Activated T-cell treated with anti-CD3 and anti-CD28 coated beads, Interleukin-2, amount 50 U/mL, for 72 hours (primary cell): ENCODE data around the gene EHHADH. TPM values are rescaled to one million over a fixed set of nuclear protein-coding genes. Genes with fewer than 3 reads are reported as not detected.
"Not testable (repeated sequence)": the region's sequence is repeated elsewhere in the genome, so short reads cannot be mapped to it uniquely, and the experiment has no call there.

Experiments used
- ATAC-seq, 2 donors: fragments of 150-1000 bp; cut with Tn5 transposase; replicated peaks in 1 of 2; 2 replicates each; pipeline ENCODE4 v1.10.0; 2021; ENCODE audit warnings: moderate library complexity in 2 of 2, mild to moderate bottlenecking in 1 of 2
- DNase-seq, 2 donors: peaks; one replicate each; pipeline ENCODE4 v3.0.0; 2021 to 2022; ENCODE audit warnings: mixed read lengths in 1 of 2
- H3K27ac Mint-ChIP-seq: one replicate; pipeline ENCODE4 v1.8.0; 2022; ENCODE audit warnings: mild to moderate bottlenecking, moderate library complexity, mixed read lengths
- H3K27me3 Mint-ChIP-seq: one replicate; pipeline ENCODE4 v1.8.0; 2022; ENCODE audit warnings: low read depth, mixed read lengths
- H3K36me3 Mint-ChIP-seq, 2 donors: one replicate each; pipeline ENCODE4 v1.8.0; 2022; ENCODE audit warnings: mixed read lengths in 2 of 2, mild to moderate bottlenecking in 1 of 2; ENCODE audit not compliant: insufficient read depth in 2 of 2
- H3K4me1 Mint-ChIP-seq: one replicate; pipeline ENCODE4 v1.8.0; 2022; ENCODE audit warnings: low read depth, mixed read lengths
- H3K4me3 Mint-ChIP-seq, 2 donors: one replicate each; pipeline ENCODE4 v1.8.0; 2022; ENCODE audit warnings: mild to moderate bottlenecking in 2 of 2, mixed read lengths in 2 of 2, moderate library complexity in 2 of 2
- H3K9me3 Mint-ChIP-seq, 2 donors: one replicate each; pipeline ENCODE4 v1.8.0; 2022; ENCODE audit warnings: mixed read lengths in 2 of 2
- total RNA-seq, 2 donors: library from RNA; stranded (reverse); gene quantifications; one replicate each; pipeline ENCODE4 v1.2.3, GENCODE V29; 2022

The EHHADH gene
- total RNA-seq, 2 donors from 2014 or later: 5.3 to 6.9 TPM

- H3K27ac Mint-ChIP-seq: no peak overlapping the region
- H3K27me3 Mint-ChIP-seq: no peaks in the 10 kb centered on the region
- H3K9me3 Mint-ChIP-seq: peaks cover 4% of the 10 kb centered on the region in 2 donors
- DNase-seq (no peak), ATAC-seq (no peak)
- peaks cover 2 to 4% of the 10 kb centered on the region in 2 donors for H3K36me3 Mint-ChIP-seq
- H3K4me3 Mint-ChIP-seq: no peak overlapping the region
- H3K4me1 Mint-ChIP-seq: no peaks in the 10 kb centered on the region
Measured at GRCh38 chr3:185233328-185233727, 20.5 kb downstream of the EHHADH start.

DNA sequence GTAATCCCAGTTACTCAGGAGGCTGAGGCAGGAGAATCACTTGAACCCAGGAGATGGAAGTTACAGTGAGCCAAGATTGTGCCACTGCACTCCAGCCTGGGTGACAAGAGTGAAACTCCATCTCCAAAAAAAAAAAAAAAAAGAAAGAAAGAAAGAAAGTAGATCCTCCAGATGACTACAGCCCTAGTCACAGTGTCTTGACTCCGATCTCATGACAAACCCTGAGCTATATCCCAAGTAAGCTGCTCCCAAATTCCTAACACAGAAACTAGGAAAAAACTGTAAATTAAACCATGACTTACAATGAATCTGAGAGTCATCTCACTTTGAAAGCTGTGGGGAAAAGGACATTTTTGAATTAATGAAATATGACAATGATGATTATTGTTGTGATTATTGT is 27.3 kb downstream of the EHHADH start:
- H3K36me3 Mint-ChIP-seq, ATAC-seq, H3K4me3 Mint-ChIP-seq, DNase-seq, H3K4me1 Mint-ChIP-seq, H3K27ac Mint-ChIP-seq, H3K9me3 Mint-ChIP-seq, H3K27me3 Mint-ChIP-seq: not testable (repeated sequence)

DNA sequence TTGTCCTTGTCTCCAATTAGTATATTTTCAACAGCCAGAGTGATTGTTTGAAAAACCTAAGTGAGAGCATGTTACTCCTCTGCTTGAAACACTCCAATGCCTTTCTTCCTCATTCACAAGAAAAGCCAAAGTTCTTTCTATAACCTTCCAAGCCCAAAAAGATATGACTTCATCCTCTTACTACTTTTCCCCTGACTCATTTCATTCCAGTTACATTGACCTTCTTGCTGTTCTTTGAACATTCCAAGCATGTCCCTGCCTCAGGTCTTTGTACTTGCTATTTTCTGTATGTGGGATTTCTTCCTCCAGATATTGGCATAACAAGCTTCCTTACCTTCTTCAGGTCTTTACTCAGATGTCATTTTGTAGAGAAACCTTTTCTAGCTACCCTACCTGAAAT is 28.3 kb downstream of the EHHADH start:
- Mint-ChIP-seq H3K36me3 (no peaks in the 10 kb centered on the region), H3K27ac (no peak overlapping the region), H3K4me3 (no peak overlapping the region), H3K27me3 (no peaks in the 10 kb centered on the region), H3K4me1 (no peaks in the 10 kb centered on the region), H3K9me3 (no peaks in the 10 kb centered on the region)
- ATAC-seq (no peak), DNase-seq (no peak)

GRCh38 chr3:185225080-185225479 is 28.8 kb downstream of the EHHADH start:
- no peaks in the 10 kb centered on the region for H3K4me1 Mint-ChIP-seq
- no peaks in the 10 kb centered on the region for H3K27me3 Mint-ChIP-seq
- no peak for ATAC-seq
- H3K36me3 Mint-ChIP-seq: no peaks in the 10 kb centered on the region
- H3K4me3 Mint-ChIP-seq: no peak overlapping the region
- DNase-seq: no peak
- no peaks in the 10 kb centered on the region for H3K9me3 Mint-ChIP-seq
- H3K27ac Mint-ChIP-seq: no peak overlapping the region

DNA sequence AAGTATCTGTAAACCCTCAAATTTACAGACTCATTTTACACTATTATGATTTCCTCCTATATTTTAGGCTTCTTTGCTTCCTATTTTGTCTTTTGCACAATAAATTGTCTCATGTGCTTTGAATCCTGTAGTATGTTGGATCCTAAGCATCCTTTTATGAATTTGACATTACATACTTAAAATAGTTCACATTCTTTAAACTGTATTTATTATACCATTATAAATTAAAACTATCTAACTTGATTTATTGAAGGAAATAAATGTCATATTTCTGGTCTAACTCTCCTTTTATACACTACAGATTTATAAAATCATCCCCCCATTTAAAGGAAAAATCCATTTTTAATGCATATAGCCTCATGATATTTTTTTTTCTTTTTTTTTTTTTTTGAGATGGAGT is 32.6 kb downstream of the EHHADH start:
- Mint-ChIP-seq H3K9me3 (no peaks in the 10 kb centered on the region), H3K36me3 (no peaks in the 10 kb centered on the region), H3K27me3 (no peaks in the 10 kb centered on the region), H3K27ac (no peak overlapping the region), H3K4me1 (no peaks in the 10 kb centered on the region), H3K4me3 (no peak overlapping the region)
- ATAC-seq (no peak), DNase-seq (no peak)

DNA sequence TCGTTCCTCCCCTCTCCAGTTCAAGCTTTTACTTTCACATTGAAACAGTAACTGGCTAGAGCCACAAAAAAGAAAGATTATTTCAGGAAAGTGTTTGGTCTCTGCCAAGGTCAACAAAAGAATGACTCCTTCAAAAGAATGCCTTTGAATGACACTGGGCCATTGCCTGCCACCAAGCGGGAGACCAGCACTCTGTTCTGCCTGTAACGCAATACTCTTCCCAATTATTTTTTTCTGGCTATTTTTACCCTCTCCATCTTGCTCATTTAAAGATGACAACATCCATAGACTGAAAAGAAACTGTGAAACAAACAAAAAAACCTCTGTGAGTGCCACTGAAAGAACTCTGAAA is 37.3 kb downstream of the EHHADH start:
- Mint-ChIP-seq H3K27me3 (no peaks in the 10 kb centered on the region), H3K4me3 (no peak overlapping the region), H3K27ac (no peak overlapping the region), H3K4me1 (no peaks in the 10 kb centered on the region), H3K9me3 (no peaks in the 10 kb centered on the region), H3K36me3 (no peaks in the 10 kb centered on the region)
- ATAC-seq (no peak), DNase-seq (no peak)

DNA sequence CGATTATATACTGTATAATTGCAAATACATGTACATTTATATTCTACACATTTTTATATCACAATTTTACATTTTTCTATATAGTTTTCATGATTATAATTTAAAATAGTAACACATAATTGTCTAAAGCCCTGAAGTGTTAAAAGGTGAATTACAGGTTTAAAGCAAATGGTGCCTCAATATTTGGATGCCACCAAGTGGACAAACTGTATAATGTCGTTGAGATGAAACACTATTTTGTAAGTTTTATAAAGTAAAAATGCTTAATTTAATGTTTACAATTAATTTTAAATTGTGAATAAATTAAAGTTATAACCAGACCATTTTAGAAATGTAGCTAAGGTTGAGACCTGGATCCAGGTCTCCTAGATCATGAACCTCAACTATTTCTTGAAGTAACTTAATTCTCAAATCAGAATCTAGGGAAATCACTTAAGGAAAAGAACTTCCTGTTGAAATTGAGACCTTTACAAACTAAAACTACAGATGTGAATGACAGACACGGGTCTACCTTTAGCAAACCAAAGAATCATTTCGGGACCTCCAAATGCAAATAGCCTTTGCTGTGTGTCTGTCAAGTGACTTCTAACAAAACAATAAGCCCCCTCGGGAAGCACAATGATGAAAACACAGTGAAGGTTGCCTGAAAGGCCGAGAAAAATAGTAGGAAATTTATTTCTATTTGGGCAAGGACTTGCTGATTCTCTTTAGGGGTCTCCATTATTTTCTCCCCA is 37.8 kb downstream of the EHHADH start:
- DNase-seq (no peak), ATAC-seq (no peak)
- Mint-ChIP-seq H3K9me3 (no peaks in the 10 kb centered on the region), H3K27ac (no peak overlapping the region), H3K4me3 (no peak overlapping the region), H3K36me3 (no peaks in the 10 kb centered on the region), H3K4me1 (no peaks in the 10 kb centered on the region), H3K27me3 (no peaks in the 10 kb centered on the region)

- Mint-ChIP-seq H3K27ac (no peak overlapping the region), H3K4me3 (no peak overlapping the region), H3K4me1 (peaks cover 5% of the 10 kb centered on the region), H3K9me3 (no peaks in the 10 kb centered on the region), H3K27me3 (no peaks in the 10 kb centered on the region), H3K36me3 (no peaks in the 10 kb centered on the region)
- ATAC-seq (no peak), DNase-seq (no peak)
Measured at GRCh38 chr3:185212559-185212958, 41.3 kb downstream of the EHHADH start.

DNA sequence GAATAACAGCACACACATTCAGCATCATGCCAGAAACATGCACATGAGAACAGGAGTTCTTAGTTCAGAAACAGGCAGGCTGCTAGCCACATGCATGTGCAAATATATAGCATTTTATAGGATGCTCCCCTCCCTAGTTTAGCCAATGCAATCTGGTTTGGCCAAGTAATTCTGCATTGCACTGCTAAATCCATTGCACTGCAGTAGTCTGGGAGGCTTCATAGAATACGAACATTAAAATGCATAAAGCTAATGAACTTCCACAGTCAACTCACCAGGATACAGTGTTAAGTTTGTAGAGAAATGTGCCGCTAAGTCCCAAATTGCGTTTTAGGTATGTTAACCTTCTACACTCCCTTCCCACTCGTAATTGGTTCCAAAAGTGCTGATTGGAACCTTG is 41.8 kb downstream of the EHHADH start:
- Mint-ChIP-seq H3K27ac (no peak overlapping the region), H3K4me3 (no peak overlapping the region), H3K36me3 (no peaks in the 10 kb centered on the region), H3K4me1 (peaks cover 5% of the 10 kb centered on the region), H3K27me3 (no peaks in the 10 kb centered on the region), H3K9me3 (no peaks in the 10 kb centered on the region)
- no peak for ATAC-seq
- DNase-seq: no peak

DNA sequence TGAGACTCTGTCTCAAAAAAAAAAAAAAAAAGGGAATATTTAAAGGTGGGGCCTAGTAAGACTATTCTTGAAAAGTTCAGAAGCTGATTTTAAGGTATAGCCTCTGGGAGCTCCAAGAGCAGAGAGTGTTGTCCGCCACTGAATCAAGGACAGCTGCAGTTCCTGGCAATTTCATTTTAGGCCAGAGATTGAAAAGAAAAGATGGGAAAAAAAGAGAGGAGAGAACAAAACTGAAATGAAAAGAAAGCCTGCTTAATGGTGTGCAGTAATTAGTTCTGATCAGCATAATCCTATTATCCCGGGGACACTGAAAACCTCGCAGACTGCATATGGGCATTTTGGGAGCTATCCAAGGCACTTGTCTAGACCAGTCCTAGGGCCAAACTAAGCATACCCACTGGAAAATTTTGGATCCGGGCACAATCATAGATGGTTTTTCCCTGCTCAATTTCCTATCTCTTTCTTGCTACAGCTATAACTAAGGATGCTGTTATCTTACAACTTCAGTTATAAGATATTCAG is 43.2 kb downstream of the EHHADH start:
- DNase-seq: no peak
- Mint-ChIP-seq H3K27me3 (no peaks in the 10 kb centered on the region), H3K4me1 (peaks cover 5% of the 10 kb centered on the region), H3K9me3 (no peaks in the 10 kb centered on the region), H3K4me3 (no peak overlapping the region), H3K27ac (no peak overlapping the region), H3K36me3 (no peaks in the 10 kb centered on the region)
- no peak for ATAC-seq

DNA sequence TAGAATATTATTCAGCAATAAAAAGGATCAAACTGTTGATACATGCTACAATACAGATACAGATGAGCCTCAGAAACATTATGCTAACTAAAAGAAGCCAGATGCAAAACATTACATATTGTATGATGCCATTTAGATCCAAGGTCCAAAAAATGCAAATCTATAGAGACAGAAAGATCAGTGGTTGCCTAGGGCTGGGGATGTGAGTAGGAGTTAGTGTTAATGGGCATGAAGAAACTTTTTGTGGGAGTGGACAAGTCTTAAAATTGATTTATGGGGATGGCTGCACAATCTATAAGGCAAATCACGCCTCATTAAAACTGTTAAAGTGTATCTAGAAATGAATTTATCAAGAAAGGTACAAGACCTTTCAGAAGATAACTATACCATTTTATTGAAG is 45.0 kb downstream of the EHHADH start:
- Mint-ChIP-seq H3K9me3 (no peaks in the 10 kb centered on the region), H3K27me3 (no peaks in the 10 kb centered on the region), H3K4me1 (peaks cover 5% of the 10 kb centered on the region), H3K36me3 (no peaks in the 10 kb centered on the region), H3K4me3 (no peak overlapping the region), H3K27ac (no peak overlapping the region)
- no peak for DNase-seq
- ATAC-seq: no peak

GRCh38 chr3:185207931-185208746 is 45.7 kb downstream of the EHHADH start:
- DNase-seq: peak; percentile 19 to 27
- peak; percentile 88 to 97 for ATAC-seq
- no peaks in the 10 kb centered on the region for H3K36me3 Mint-ChIP-seq
- H3K9me3 Mint-ChIP-seq: no peaks in the 10 kb centered on the region
- peaks cover 5% of the 10 kb centered on the region for H3K4me1 Mint-ChIP-seq
- no peak overlapping the region for H3K27ac Mint-ChIP-seq
- H3K27me3 Mint-ChIP-seq: no peaks in the 10 kb centered on the region
- peak overlapping the region in 1 of 2 donors; percentile 21 for H3K4me3 Mint-ChIP-seq

GRCh38 chr3:185207481-185207880 is 46.4 kb downstream of the EHHADH start:
- Mint-ChIP-seq H3K27ac (no peak overlapping the region), H3K4me3 (no peak overlapping the region), H3K27me3 (no peaks in the 10 kb centered on the region), H3K4me1 (peaks cover 5% of the 10 kb centered on the region), H3K36me3 (no peaks in the 10 kb centered on the region), H3K9me3 (no peaks in the 10 kb centered on the region)
- ATAC-seq: no peak
- DNase-seq: no peak
